Measurements from ENCODE around the gene RFWD3.

RFWD3 gene

GRCh38 chr16:74575807-74576643 lies 90.7 kb downstream of the RFWD3 start:
- no peak for DNase-seq

- no peak for DNase-seq
These were observed 91.4 kb downstream of the RFWD3 start for GRCh38 chr16:74575175-74575806.

- no peak for DNase-seq
These were observed 92.5 kb downstream of the RFWD3 start for GRCh38 chr16:74574146-74574545.

GRCh38 chr16:74573622-74574021 lies 93.1 kb downstream of the RFWD3 start:
- no peak for DNase-seq

Data from retina (tissue), 1 donor.